Adrenal gland (tissue), 5 donors: ENCODE measurements around the gene FCGR3B.
"Not testable (repeated sequence)": the region's sequence is repeated elsewhere in the genome, so short reads cannot be mapped to it uniquely, and the experiment has no call there.

ENCODE experiments used
- POLR2A ChIP-seq, 2 donors: fragments of 450-650 bp; IDR thresholded peaks; one replicate each; pipeline ENCODE4 v1.6.1; 2017; ENCODE audit warnings: antibody characterized with exemption in 2 of 2, mild to moderate bottlenecking in 2 of 2, moderate library complexity in 1 of 2
- TF ChIP-seq, protein P1 (sequence below), 6 experiments: fragments of 450-650 bp in 4 of 6; fragments of 200-600 bp in 2 of 6; sonication (generic) in 1 of 6; IDR thresholded peaks; 1 replicate in 5 of 6; 2 replicates in 1 of 6; pipeline versions ENCODE4 v1.5.1 to v1.8.0; 2016 to 2021; ENCODE audit warnings: antibody characterized with exemption in 6 of 6, mild to moderate bottlenecking in 2 of 6, moderate library complexity in 1 of 6
- donor health status: DM: no; HTN: no; CAD: no.

DNA sequence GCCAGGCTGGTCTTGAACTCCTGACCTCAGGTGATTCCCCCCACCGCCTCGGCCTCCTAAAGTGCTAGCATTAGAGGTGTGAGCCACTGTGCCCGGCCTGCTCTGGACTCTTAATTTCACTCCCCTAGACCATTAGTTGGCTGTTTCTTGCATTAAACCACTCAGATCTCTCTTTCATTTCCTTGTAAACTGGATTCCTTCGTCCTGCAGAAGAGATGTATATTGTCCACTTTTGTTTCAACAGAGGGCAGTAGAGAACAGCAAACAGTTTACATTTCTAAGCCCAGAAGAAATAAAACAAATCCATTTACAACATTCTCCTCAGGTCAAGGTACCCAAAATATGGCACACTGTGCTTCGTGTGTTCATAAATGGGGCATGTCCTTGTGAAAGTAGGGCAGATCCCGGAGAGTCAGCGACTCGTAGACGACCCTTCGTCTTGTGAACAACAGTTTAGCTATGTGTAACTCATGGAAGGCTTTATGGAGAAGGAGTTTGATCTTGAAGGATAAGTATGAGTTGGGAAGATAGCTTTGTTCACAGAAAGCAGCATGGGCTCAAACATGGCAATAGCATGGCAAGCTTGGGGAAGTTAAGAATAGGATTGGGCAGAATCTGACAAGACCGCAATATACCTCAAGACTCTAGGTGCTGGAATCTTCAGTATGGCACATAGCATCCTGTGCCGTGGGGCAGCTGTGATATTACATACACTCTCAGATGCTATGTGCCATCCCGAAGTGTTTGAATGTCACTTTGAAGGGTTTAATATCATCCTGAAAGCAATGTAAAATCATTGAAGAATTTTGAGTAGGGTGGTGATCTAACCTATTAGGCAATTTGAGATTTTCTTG, 16.8 kb upstream of the FCGR3B start:
- TF ChIP-seq, protein P1, sequence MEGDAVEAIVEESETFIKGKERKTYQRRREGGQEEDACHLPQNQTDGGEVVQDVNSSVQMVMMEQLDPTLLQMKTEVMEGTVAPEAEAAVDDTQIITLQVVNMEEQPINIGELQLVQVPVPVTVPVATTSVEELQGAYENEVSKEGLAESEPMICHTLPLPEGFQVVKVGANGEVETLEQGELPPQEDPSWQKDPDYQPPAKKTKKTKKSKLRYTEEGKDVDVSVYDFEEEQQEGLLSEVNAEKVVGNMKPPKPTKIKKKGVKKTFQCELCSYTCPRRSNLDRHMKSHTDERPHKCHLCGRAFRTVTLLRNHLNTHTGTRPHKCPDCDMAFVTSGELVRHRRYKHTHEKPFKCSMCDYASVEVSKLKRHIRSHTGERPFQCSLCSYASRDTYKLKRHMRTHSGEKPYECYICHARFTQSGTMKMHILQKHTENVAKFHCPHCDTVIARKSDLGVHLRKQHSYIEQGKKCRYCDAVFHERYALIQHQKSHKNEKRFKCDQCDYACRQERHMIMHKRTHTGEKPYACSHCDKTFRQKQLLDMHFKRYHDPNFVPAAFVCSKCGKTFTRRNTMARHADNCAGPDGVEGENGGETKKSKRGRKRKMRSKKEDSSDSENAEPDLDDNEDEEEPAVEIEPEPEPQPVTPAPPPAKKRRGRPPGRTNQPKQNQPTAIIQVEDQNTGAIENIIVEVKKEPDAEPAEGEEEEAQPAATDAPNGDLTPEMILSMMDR (IDR thresholded peaks at IDR 0.05), result peak in 2 of 6 experiments; percentile 38 to 57
- TF ChIP-seq POLR2A (IDR thresholded peaks at IDR 0.05), result not testable (repeated sequence)
